GM21447 (cell line): ENCODE measurements around the gene PTX4.
"Not testable (repeated sequence)": the region's sequence is repeated elsewhere in the genome, so short reads cannot be mapped to it uniquely, and the experiment has no call there.

Experiments used
- ATAC-seq: cut with Tn5 transposase; IDR thresholded peaks from one replicate; pipeline ENCODE4 v1.9.1; 2021; ENCODE audit not compliant: unreplicated experiment

The PTX4 gene

DNA sequence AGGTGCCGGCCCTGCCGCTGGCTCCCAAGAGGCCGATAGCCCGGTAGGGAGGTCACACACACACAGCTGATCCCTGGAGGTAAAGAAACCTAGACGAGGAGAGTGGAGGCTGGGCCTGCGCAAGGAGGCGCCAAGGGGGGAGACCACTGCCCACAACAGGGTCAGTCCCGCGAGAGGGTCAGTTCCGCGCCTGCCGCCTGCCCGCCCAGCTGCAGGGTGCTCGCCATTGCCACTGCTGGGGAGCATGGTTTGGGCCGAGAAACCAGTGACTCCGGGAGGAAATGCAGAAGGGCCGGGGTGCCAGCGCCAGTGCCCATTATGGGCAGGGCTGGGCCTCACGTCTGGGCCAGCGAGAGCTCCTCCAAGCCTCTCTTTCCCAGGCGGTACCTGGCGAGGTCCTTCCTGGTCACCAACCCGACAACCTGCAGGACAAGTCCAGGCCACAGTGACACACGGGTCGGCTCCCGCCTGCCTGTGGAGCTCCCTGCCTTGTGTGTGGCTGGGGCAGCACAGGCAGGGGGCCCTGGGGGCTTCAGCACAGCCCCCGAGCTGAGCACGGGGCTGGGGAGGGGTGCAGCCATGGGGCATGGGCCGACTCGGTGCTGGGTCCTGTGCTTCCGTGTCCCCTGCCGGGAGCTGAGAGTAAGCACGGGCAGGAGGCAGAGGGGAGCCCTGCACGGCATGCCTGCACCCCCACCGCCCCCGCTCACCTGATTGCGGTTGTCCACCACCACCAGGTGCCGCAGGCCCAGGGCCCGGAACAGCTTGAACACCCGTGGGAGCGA lies 42.3 kb downstream of the PTX4 start:
- no peak for ATAC-seq

GRCh38 chr16:1445518-1446203 lies 43.1 kb downstream of the PTX4 start:
- ATAC-seq = no peak

- ATAC-seq = no peak
These were observed 43.8 kb downstream of the PTX4 start for GRCh38 chr16:1444730-1445517.

DNA sequence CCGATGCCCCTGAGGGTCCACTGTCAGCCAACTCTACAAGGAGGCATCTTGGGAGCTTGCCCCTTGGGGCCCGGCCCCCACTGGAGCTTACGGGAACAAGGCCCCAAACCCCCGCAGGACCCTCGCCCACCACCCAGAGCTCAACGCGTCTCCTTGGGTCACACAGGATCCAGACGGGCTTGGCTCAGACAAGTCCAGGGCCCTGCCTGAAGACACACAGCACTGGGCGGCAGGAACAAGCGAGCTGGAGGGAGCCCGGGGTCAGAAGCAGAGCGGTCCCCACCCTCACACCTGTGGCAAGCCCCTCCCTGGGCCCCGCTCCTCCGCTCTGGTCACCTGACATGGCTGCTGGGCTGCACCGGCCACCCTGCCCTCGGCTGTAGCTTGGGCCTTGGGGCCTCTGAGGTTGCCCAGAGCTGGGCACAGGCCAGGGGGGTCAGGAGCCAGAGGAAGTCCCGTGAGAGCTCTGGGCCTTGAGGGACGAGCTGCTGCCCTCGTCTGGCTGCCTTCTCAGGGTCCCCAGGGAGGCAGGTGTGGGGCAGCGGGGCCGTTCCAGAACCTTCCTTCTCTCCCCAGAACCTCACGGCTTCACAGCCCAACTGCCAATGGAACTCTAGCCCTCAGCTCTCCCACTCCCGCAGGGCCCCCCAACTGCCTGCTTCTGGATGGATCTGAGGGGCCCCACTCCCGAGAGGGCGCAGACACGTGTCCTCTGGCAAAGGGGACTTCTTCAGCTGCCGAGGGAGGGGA lies 44.6 kb downstream of the PTX4 start, which contains the start of gene CCDC154:
CCDC154 (minus strand) TSS at position 577 of the 750 bp plus-strand sequence; CDS start at position 343, 234 bp downstream.
- no peak for ATAC-seq

DNA sequence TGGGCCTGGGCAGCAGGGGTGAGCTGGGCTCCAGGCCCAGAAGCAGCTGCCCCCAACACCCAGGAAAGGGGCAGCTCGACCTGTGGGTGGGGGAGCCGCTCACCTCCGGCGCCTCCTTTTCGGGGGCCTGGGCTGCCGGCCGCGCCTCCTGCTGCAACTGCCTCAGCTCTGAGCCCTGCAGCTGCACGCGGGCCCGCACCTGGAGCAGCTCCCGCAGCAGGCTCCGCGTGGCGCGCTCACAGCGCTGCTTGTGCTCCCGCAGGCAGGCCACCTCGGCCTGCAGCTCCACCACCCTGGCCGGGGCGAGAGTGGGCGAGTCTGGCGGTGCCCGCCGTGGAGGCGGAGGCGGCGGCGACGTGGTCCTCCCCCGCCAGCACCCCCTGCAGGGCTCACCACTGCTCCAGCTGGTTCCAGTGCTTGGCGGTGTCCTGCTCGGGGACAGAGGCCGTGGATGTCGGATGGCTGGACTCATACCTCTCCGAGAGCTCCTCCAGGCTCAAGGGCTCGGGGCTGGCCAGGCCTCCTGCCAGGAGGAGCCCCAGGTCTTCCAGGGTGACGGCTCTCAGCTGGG lies 45.3 kb downstream of the PTX4 start:
- no peak for ATAC-seq

DNA sequence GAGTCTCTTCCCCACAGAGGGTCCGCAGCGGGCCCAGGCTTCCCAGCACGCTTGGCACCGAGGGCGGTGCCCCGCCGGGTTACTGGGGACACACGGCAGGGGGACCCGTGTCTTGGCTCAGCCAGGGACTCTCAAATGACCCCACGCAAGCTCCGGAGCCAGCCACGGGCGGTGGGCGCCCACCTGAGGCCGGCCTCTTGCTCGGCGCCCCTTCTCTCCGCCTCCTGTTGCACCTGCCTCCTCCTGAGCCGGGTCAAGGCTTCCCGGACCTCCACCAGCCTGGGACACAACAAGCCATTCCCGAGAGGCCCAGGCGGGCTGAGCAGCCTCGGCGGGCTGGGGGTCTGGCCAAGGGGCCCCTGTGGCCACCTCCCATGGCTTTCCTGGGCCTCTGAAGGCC lies 46.0 kb downstream of the PTX4 start:
- ATAC-seq = no peak

DNA sequence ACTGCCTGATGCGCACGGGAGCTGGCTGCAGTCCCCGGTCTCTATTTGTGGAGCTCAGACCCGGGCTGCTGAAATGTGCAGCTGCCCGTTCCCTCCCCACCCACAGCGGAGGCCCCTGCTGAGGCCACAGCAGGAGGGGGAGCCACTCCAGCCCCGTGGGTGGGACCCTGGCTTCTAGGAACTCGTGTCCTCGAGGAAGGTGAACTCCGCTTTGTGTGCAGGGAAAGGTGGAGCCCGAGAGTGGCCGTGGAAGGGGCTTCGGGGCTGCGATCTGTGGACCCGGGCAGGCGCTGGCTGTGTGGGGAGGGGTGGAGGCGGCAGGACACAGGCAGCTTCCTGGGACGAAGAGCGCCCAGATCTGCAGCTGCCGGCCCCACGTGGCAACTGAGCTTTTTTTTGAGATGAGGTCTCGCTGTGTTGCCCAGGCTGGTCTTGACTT lies 47.3 kb downstream of the PTX4 start:
- no peak for ATAC-seq

DNA sequence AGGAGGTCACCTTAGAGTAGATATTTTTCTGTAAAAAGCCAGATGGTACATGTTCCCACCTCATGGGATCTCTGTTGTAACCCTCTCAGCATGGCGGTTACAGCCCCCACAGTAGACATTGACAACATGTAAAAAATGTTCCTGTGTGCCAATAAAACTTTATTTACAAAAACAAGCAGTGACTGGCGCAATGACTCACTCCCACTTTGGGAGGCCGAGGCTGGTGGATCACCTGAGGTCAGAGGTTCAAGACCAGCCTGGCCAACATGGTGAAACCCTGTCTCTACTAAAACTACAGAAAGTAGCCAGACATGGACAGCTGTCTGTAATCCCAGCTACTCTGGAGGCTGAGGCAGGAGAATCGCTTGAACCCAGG lies 49.1 kb downstream of the PTX4 start:
- not testable (repeated sequence) for ATAC-seq

DNA sequence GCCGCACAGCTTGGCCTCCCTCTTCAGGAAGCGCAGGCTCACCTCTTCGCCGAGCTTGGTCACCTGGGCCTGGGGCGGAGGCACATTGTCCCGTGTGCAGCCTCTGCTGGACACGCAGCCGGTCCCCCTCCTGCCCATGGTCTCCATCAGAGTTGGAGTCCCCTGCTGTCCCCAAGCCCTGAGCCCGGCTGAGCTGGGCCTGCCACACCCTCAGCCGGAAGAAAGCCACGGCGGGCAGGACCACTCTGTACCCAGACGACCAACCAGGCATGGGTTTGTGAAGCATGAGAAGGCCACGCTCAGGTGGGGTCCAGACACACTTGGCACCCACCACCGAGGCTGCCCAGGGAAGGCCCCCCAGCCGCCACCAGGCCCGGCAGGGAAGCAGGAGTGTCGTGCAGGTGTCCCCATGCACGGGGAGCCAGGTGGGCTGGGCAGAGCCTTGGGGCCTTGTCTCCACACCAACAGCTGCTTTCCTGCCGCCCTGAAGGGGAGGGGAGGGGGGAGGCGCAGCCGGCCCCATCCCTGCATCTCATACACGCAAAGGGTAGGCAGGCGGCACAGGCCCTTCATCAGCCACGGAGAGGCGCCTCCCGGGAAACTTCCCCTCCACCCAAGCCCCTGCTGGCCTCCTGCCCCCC lies 49.6 kb downstream of the PTX4 start:
- ATAC-seq = no peak

DNA sequence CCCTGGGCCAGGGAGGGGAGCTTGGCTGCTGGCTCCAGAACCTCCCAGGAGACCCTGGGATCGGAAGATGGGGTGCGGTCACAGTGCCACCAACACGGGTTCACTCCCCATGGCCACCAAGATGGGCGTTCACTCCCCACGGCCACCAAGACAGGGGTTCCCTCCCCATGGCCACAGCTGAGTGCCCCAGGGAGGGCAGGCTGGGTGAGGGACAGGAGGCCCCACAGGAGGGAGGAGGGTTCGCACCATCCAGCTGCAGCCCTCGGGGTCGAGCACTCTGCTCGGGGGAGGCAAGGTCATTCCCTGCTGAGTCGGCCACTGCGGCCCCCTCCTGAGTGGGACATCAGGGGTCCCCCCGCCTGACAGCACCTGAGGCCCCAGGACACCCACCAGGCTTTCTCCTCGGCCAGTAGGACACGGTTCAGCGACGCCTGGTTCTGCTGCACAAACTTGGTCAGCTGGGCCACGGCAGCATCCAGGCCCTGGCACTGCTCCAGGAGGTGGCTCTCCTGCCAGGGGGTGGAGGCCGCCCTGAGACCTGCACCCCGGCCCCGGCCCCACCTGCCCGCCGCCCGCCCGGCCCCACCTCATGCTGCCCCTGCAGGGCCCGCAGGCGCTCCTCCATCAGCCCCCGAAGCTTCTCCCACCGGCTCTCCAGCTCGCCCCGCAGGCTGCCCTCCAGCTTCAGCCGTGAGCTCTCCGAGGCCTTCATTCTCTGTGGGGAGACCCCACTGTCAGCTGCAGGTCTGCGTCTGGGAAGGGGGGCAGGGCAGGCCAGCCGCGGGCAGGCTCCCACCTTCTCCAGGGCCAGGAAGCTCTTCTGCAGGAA lies 50.3 kb downstream of the PTX4 start:
- no peak for ATAC-seq

DNA sequence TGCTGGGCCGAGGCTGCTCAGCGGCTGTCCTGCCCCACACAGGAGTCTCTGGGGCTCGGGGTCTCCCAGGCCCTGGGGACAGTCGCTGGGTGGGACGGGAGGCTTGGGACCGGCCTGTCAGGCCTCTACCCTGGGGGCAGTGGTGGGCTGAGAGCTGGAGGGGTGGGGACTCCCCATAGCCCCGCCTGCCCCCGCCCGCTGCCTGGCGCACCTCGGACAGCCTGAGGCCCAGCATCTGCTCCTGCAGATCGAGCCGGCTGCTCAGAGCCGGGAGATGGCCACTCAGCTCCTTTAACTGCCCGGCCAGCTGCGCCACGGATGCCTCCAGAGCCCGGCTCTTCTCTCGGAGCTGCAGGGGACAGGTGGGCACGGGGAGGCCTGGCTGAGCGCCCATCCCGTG lies 51.1 kb downstream of the PTX4 start:
- no peak for ATAC-seq

- ATAC-seq = no peak
These were observed 51.9 kb downstream of the PTX4 start for GRCh38 chr16:1436731-1437355.

GRCh38 chr16:1435921-1436697 lies 52.6 kb downstream of the PTX4 start:
- ATAC-seq = no peak
